HepG2 (cell line): ENCODE measurements around the gene CASKIN1. TPM values are rescaled to one million over a fixed set of nuclear protein-coding genes. Genes with fewer than 3 reads are reported as not detected.

Experiments used
- CBX2 ChIP-seq, 2 experiments: fragments of 200-600 bp in 1 of 2; sonication (generic); formaldehyde crosslinking in 1 of 2; IDR thresholded peaks; 2 replicates each; pipeline versions ENCODE4 v1.7.0 to v1.8.1; 2018 to 2022; ENCODE audit warnings: low read depth in 2 of 2, low read length in 1 of 2, mild to moderate bottlenecking in 1 of 2, missing genetic modification reagents in 1 of 2
- CC2D1A ChIP-seq: sonication (generic); formaldehyde crosslinking; IDR thresholded peaks from 2 replicates; pipeline ENCODE4 v1.8.1; 2023; ENCODE audit warnings: mild to moderate bottlenecking, missing genetic modification reagents
- CREB1 ChIP-seq, 2 experiments: fragments of 450-650 bp in 1 of 2; IDR thresholded peaks; 2 replicates each; pipeline ENCODE4 v1.6.1; 2016 to 2017; ENCODE audit warnings: control low read depth in 1 of 2, mild to moderate bottlenecking in 1 of 2, missing compliant biosample characterization in 1 of 2, missing genetic modification characterization in 1 of 2
- EEA1 ChIP-seq: sonication (generic); formaldehyde crosslinking; IDR thresholded peaks from 2 replicates; pipeline ENCODE4 v1.5.1; 2020; ENCODE audit warnings: mild to moderate bottlenecking, missing genetic modification reagents, borderline replicate concordance
- HIVEP1 ChIP-seq: sonication (generic); formaldehyde crosslinking; IDR thresholded peaks from 2 replicates; pipeline ENCODE4 v1.4.0; 2020; ENCODE audit warnings: mild to moderate bottlenecking, missing genetic modification reagents
- MIER3 ChIP-seq: IDR thresholded peaks from 2 replicates; pipeline ENCODE4 v1.6.1; 2016; ENCODE audit warnings: missing compliant biosample characterization, borderline replicate concordance
- SRSF1 ChIP-seq: fragments of 200-400 bp; formaldehyde crosslinking; optimal IDR thresholded peaks from 2 replicates; pipeline ENCODE3; 2017; ENCODE audit warnings: mild to moderate bottlenecking, low read depth, low read length, moderate library complexity
- YY1 ChIP-seq: IDR thresholded peaks from 2 replicates; pipeline ENCODE4 v1.6.1; 2011; ENCODE audit warnings: low read length, low read depth, moderate library complexity, mild to moderate bottlenecking; ENCODE audit not compliant: insufficient read depth, insufficient replicate concordance
- ZBTB7A ChIP-seq: sonication (generic); formaldehyde crosslinking; IDR thresholded peaks from 2 replicates; pipeline ENCODE4 v1.8.0; 2022; ENCODE audit warnings: mild to moderate bottlenecking, missing genetic modification reagents
- ZFP36L1 ChIP-seq: sonication (generic); formaldehyde crosslinking; IDR thresholded peaks from 2 replicates; pipeline ENCODE4 v1.8.0; 2022; ENCODE audit warnings: mild to moderate bottlenecking, missing genetic modification reagents, moderate library complexity
- ZFP62 ChIP-seq: sonication (generic); formaldehyde crosslinking; IDR thresholded peaks from 2 replicates; pipeline ENCODE4 v1.4.0; 2020; ENCODE audit warnings: missing genetic modification reagents
- ZNF3 ChIP-seq: IDR thresholded peaks from 2 replicates; pipeline ENCODE4 v1.7.0; 2017; ENCODE audit warnings: inconsistent platforms
- ZNF343 ChIP-seq: sonication (generic); formaldehyde crosslinking; IDR thresholded peaks from 2 replicates; pipeline ENCODE4 v1.4.0; 2020; ENCODE audit warnings: mild to moderate bottlenecking, missing genetic modification reagents
- ZNF577 ChIP-seq: sonication (generic); formaldehyde crosslinking; IDR thresholded peaks from 2 replicates; pipeline ENCODE4 v1.4.0; 2020; ENCODE audit warnings: mild to moderate bottlenecking, low read depth, missing genetic modification reagents, borderline replicate concordance
- ZNF615 ChIP-seq: sonication (generic); formaldehyde crosslinking; IDR thresholded peaks from 2 replicates; pipeline ENCODE4 v1.5.0; 2020; ENCODE audit warnings: mild to moderate bottlenecking, missing genetic modification reagents, borderline replicate concordance
- ZNF75D ChIP-seq: sonication (generic); formaldehyde crosslinking; IDR thresholded peaks from 2 replicates; pipeline ENCODE4 v1.8.1; 2023; ENCODE audit warnings: missing genetic modification reagents, mild to moderate bottlenecking, borderline replicate concordance
- ZSCAN22 ChIP-seq: sonication (generic); formaldehyde crosslinking; IDR thresholded peaks from 2 replicates; pipeline ENCODE4 v1.4.0; 2020; ENCODE audit warnings: mild to moderate bottlenecking, missing genetic modification reagents
- polyA plus RNA-seq, 8 experiments: library from polyadenylated mRNA; depleted of rRNA in 3 of 8; stranded (reverse) in 7 of 8; unstranded in 1 of 8; fragments of >200 nt; fragmentation: Illumina TruSeq in 4 of 8; extraction: Trizol in 4 of 8; gene quantifications; 2 replicates each; pipeline versions ENCODE4 v1.2.1 to v1.2.3, GENCODE V29; 2011 to 2016; ENCODE audit warnings: low read depth in 4 of 8, missing spikeins in 1 of 8, mixed read lengths in 1 of 8; ENCODE audit not compliant: insufficient read depth in 1 of 8
- total RNA-seq, 5 experiments: library from RNA; depleted of rRNA; stranded (reverse); fragments of >200 nt; fragmentation: Illumina TruSeq; extraction: Trizol; gene quantifications; 2 replicates each; pipeline ENCODE4 v1.2.3, GENCODE V29; 2016; ENCODE audit warnings: low read depth in 1 of 5
- TF ChIP-seq, protein P1 (sequence below): sonication (generic); formaldehyde crosslinking; IDR thresholded peaks from 2 replicates; pipeline ENCODE4 v1.4.0; 2020; ENCODE audit warnings: mild to moderate bottlenecking, missing genetic modification reagents
- TF ChIP-seq, protein P2 (sequence below): sonication (generic); formaldehyde crosslinking; IDR thresholded peaks from 2 replicates; pipeline ENCODE4 v1.5.0; 2020; ENCODE audit warnings: missing genetic modification reagents, mild to moderate bottlenecking, borderline replicate concordance
- TF ChIP-seq, protein P3 (sequence below): sonication (generic); formaldehyde crosslinking; IDR thresholded peaks from 2 replicates; pipeline ENCODE4 v1.8.1; 2023; ENCODE audit warnings: mild to moderate bottlenecking, missing genetic modification reagents, borderline replicate concordance
- TF ChIP-seq, protein P4 (sequence below): IDR thresholded peaks from 2 replicates; pipeline ENCODE4 v1.6.1; 2016
- TF ChIP-seq, protein P5 (sequence below): sonication (generic); formaldehyde crosslinking; IDR thresholded peaks from 2 replicates; pipeline ENCODE4 v1.4.0; 2020; ENCODE audit warnings: missing genetic modification reagents, mild to moderate bottlenecking, borderline replicate concordance

The CASKIN1 gene
- total and polyA plus RNA-seq, 2 of the 13 experiments (the other 11 are each of a cell fraction or from before 2014, with no cell fraction given), result 1.2 to 2.2 TPM

DNA sequence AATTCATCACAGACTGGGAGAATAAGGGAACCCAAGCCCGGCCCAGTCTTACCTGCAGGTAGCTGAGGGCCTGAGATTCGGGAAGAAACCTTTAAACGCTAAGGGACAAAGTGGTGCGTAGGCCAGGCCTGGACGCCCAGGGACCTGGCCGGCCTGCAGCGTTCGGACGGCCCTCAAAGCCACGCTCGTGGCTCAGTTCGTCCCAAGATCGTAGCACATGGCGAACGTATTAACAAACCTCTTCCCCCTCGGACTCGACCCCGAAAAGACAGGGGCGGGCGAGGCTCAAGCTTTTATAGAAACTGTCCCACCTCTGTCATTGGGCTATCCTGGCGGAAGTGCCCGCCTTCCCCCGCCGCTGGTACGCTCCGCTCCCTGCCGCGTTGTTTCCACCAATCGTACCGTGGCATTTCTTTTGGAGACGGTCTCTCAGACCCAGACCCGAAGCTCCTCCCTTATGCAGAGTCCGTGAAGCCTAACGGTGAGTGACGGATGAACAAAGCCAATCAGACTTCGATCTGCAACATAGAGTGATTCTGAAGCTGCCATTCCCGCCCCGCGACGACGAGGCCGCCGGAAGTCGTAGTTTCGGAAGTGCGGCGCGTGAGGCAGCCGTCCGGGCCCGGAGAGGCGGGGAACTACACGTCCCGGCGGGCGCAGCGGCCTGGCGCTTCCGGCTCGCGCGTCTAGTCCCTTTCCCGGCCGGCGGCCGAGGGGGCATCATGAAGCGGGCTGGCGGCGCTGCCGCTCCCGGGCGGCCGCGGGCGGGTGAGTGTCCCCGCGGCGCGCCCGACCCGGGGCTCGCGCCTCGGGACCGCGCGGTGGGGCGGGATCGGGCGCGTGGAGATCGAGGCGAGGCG lies 41.1 kb downstream of the CASKIN1 start, which contains the start of gene TRAF7 (continued):
- TF ChIP-seq ZNF3 (CRISPR knock-in tag), result no peak
- TF ChIP-seq, protein P1, sequence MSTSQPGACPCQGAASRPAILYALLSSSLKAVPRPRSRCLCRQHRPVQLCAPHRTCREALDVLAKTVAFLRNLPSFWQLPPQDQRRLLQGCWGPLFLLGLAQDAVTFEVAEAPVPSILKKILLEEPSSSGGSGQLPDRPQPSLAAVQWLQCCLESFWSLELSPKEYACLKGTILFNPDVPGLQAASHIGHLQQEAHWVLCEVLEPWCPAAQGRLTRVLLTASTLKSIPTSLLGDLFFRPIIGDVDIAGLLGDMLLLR, result peak; percentile 71
- TF ChIP-seq, protein P2, sequence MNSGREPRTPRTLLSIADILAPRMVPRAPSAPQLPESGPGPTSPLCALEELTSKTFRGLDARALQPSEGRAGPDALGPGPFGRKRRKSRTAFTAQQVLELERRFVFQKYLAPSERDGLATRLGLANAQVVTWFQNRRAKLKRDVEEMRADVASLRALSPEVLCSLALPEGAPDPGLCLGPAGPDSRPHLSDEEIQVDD (CRISPR knock-in tag), result peak; percentile 40; the same call in 1 of the 2 replicates
- peak; percentile 69; the same call in 1 of the 2 replicates for TF ChIP-seq HIVEP1 (CRISPR knock-in tag)
- TF ChIP-seq MIER3 (CRISPR knock-in tag), result peak; percentile 24; the same call in 1 of the 2 replicates
- TF ChIP-seq, protein P3, sequence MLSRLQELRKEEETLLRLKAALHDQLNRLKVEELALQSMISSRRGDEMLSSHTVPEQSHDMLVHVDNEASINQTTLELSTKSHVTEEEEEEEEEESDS, result peak; percentile 56; the same call in 1 of the 2 replicates
- TF ChIP-seq ZFP36L1 (CRISPR knock-in tag), result peak; percentile 94; the same call in 1 of the 2 replicates
- TF ChIP-seq ZNF75D (CRISPR knock-in tag), result no peak
- TF ChIP-seq ZBTB7A (CRISPR knock-in tag), result no peak; the same call in 1 of the 2 replicates
- no peak for TF ChIP-seq ZSCAN22 (CRISPR knock-in tag)
- peak; percentile 91 for TF ChIP-seq CREB1 (IDR thresholded peaks at IDR 0.05)
- peak; percentile 87 for TF ChIP-seq CREB1 (CRISPR knock-in tag; IDR thresholded peaks at IDR 0.05)
- TF ChIP-seq ZNF615 (CRISPR knock-in tag), result no peak
- TF ChIP-seq CBX2 (IDR thresholded peaks at IDR 0.05; ENCODE audit: low read depth, low read length), result no peak
- TF ChIP-seq CBX2 (CRISPR knock-in tag; IDR thresholded peaks at IDR 0.05; ENCODE audit: low read depth), result no peak
- TF ChIP-seq ZNF343 (CRISPR knock-in tag), result no peak
- no peak for TF ChIP-seq EEA1
- TF ChIP-seq, protein P4, sequence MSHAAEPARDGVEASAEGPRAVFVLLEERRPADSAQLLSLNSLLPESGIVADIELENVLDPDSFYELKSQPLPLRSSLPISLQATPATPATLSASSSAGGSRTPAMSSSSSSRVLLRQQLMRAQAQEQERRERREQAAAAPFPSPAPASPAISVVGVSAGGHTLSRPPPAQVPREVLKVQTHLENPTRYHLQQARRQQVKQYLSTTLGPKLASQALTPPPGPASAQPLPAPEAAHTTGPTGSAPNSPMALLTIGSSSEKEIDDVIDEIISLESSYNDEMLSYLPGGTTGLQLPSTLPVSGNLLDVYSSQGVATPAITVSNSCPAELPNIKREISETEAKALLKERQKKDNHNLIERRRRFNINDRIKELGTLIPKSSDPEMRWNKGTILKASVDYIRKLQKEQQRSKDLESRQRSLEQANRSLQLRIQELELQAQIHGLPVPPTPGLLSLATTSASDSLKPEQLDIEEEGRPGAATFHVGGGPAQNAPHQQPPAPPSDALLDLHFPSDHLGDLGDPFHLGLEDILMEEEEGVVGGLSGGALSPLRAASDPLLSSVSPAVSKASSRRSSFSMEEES (CRISPR knock-in tag), result peak; percentile 36; the same call in 1 of the 2 replicates
- TF ChIP-seq, protein P5, sequence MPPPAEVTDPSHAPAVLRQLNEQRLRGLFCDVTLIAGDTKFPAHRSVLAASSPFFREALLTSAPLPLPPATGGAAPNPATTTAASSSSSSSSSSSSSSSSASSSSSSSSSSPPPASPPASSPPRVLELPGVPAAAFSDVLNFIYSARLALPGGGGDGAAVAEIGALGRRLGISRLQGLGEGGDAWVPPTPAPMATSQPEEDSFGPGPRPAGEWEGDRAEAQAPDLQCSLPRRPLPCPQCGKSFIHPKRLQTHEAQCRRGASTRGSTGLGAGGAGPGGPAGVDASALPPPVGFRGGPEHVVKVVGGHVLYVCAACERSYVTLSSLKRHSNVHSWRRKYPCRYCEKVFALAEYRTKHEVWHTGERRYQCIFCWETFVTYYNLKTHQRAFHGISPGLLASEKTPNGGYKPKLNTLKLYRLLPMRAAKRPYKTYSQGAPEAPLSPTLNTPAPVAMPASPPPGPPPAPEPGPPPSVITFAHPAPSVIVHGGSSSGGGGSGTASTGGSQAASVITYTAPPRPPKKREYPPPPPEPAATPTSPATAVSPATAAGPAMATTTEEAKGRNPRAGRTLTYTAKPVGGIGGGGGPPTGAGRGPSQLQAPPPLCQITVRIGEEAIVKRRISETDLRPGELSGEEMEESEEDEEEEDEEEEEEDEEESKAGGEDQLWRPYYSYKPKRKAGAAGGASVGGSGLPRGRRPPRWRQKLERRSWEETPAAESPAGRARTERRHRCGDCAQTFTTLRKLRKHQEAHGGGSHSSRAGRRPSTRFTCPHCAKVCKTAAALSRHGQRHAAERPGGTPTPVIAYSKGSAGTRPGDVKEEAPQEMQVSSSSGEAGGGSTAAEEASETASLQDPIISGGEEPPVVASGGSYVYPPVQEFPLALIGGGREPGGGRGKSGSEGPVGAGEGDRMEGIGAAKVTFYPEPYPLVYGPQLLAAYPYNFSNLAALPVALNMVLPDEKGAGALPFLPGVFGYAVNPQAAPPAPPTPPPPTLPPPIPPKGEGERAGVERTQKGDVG (CRISPR knock-in tag), result no peak; the same call in 1 of the 2 replicates
- TF ChIP-seq SRSF1, result peak; percentile 95
- TF ChIP-seq CC2D1A (CRISPR knock-in tag), result no peak
- TF ChIP-seq YY1, result peak; percentile 67
- no peak for TF ChIP-seq ZFP62 (CRISPR knock-in tag)
- TF ChIP-seq ZNF577 (CRISPR knock-in tag), result no peak
